ENCODE results near the gene CALD1.

Gene CALD1

DNA sequence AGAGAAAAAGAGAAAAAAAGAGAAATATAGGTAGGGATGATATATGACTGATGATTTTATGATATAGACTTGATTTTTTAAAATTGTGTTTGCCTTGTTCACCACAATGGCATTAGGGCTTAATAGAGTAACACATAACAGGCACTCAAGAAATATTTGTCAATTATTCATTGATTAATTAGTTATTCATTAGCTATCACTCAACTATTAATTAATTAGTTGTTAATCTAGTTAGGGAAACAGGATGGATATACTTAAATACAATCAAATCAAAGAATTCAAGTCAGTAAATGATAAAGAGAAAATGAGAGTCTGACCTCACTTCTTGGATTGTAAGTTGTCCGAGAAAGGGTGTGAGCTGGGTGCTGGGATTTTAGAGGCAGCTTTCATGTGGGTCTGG lies 15.1 kb upstream of the CALD1 start:
- Histone ChIP-seq H3K27ac (ENCODE audit: low read depth, low read length) (no peak overlapping the region), H3K14ac (ENCODE audit: low read length) (no peak overlapping the region), H3K9me3 (ENCODE audit: insufficient read depth, low read depth, low read length) (peaks cover 3% of the 10 kb centered on the region), H2AFZ (ENCODE audit: insufficient read depth, low read length, poor library complexity) (no peak overlapping the region), H4K91ac (ENCODE audit: low read depth, low read length) (no peak overlapping the region), H3K36me3 (ENCODE audit: control insufficient read depth in 1 of 2, insufficient read depth in 2 of 2, low read length in 2 of 2) (no peaks in the 10 kb centered on the region), H3K4me3 (ENCODE audit: low read depth, low read length) (no peak overlapping the region), H3K4me1 (ENCODE audit: control insufficient read depth in 1 of 2, insufficient read depth in 2 of 2, low read length in 2 of 2) (peaks cover 8 to 15% of the 10 kb centered on the region in 2 experiments), H3K23ac (ENCODE audit: low read length) (no peak overlapping the region), H3K4ac (ENCODE audit: low read depth, low read length) (no peak overlapping the region), H4K8ac (ENCODE audit: low read depth, low read length) (no peak overlapping the region), H3K9ac (ENCODE audit: low read length) (no peak overlapping the region), H2AK5ac (ENCODE audit: low read length) (no peak overlapping the region), H3K27me3 (ENCODE audit: insufficient read depth, low read length) (no peaks in the 10 kb centered on the region), H2BK120ac (ENCODE audit: insufficient read depth, low read length, poor library complexity) (no peak overlapping the region), H4K12ac (ENCODE audit: low read depth, low read length) (no peak overlapping the region), H3K4me2 (ENCODE audit: low read length) (no peak overlapping the region), H2BK12ac (ENCODE audit: low read length) (peak overlapping the region; percentile 32), H3K79me2 (ENCODE audit: control insufficient read depth, insufficient read depth, low read length, poor library complexity) (no peaks in the 10 kb centered on the region), H3K18ac (ENCODE audit: low read length) (no peak overlapping the region), H3K79me1 (ENCODE audit: low read length) (peaks cover 20% of the 10 kb centered on the region), H2BK5ac (ENCODE audit: low read depth, low read length, poor library complexity) (no peak overlapping the region)
- no peak for DNase-seq
- WGBS (ENCODE audit: extremely low coverage, insufficient coverage, insufficient read length), result no CpG with 5 or more reads among the region's 1 CpG

DNA sequence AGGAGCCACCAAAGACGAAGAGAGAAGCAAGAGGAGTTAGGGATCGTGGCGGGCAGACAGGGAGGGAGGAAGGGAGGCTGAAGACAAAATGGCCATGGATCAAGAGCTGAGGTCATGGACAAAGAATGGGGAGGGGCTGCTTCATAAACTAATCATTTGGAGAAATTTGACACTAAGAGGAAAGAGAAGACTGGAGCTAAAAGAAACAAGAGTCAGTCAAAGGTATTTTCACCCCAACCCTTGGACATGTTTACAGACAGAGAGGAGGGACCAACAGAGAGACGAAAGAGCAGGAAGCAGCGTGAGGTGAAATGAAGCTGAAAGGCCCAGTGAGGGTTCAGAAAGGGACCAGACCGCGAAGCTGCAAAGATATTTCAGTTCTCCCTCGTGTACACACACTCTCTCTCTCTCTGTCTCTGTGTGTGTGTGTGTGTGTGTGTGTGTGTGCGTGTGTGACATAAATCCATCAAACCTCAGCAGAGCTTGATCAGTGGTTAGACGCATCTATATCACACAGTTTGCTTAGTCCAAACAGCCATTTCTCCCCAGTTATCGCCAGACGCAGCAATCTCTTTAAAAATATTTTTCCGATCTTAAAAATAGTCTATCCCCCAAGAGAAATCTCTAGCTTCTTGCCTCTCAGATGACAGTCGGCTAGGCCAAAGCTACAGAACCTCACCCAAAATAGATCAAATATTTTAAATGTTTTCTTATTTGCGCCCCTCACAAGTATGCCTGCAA lies 12.5 kb upstream of the CALD1 start:
- H3K9me3 ChIP-seq (ENCODE audit: insufficient read depth, low read depth, low read length), result peaks cover 3% of the 10 kb centered on the region
- H4K91ac ChIP-seq (ENCODE audit: low read depth, low read length), result peak overlapping the region; percentile 36
- H2BK12ac ChIP-seq (ENCODE audit: low read length), result peak overlapping the region; percentile 90
- no peak overlapping the region for H4K12ac ChIP-seq (ENCODE audit: low read depth, low read length)
- no peaks in the 10 kb centered on the region for H3K27me3 ChIP-seq (ENCODE audit: insufficient read depth, low read length)
- peak overlapping the region; percentile 41 for H3K14ac ChIP-seq (ENCODE audit: low read length)
- peak in 1 of 2 donors; percentile 4 for DNase-seq
- peak overlapping the region; percentile 69 for H2AFZ ChIP-seq (ENCODE audit: insufficient read depth, low read length, poor library complexity)
- H3K4me1 ChIP-seq (ENCODE audit: control insufficient read depth in 1 of 2, insufficient read depth in 2 of 2, low read length in 2 of 2), result peaks cover 9 to 19% of the 10 kb centered on the region in 2 experiments
- H4K8ac ChIP-seq (ENCODE audit: low read depth, low read length), result peak overlapping the region; percentile 83
- H3K4ac ChIP-seq (ENCODE audit: low read depth, low read length), result no peak overlapping the region
- no peak overlapping the region for H3K18ac ChIP-seq (ENCODE audit: low read length)
- no peak overlapping the region for H3K27ac ChIP-seq (ENCODE audit: low read depth, low read length)
- H3K9ac ChIP-seq (ENCODE audit: low read length), result no peak overlapping the region
- peak overlapping the region; percentile 78 for H2BK120ac ChIP-seq (ENCODE audit: insufficient read depth, low read length, poor library complexity)
- WGBS (ENCODE audit: extremely low coverage, insufficient coverage, insufficient read length), result no CpG with 5 or more reads among the region's 15 CpGs
- H3K4me3 ChIP-seq (ENCODE audit: low read depth, low read length), result no peak overlapping the region
- peak overlapping the region; percentile 16 for H2AK5ac ChIP-seq (ENCODE audit: low read length)
- H3K23ac ChIP-seq (ENCODE audit: low read length), result no peak overlapping the region
- H3K79me2 ChIP-seq (ENCODE audit: control insufficient read depth, insufficient read depth, low read length, poor library complexity), result no peaks in the 10 kb centered on the region
- no peaks in the 10 kb centered on the region for H3K36me3 ChIP-seq (ENCODE audit: control insufficient read depth in 1 of 2, insufficient read depth in 2 of 2, low read length in 2 of 2)
- peaks cover 17% of the 10 kb centered on the region for H3K79me1 ChIP-seq (ENCODE audit: low read length)
- H3K4me2 ChIP-seq (ENCODE audit: low read length), result no peak overlapping the region
- H2BK5ac ChIP-seq (ENCODE audit: low read depth, low read length, poor library complexity), result peak overlapping the region; percentile 36

DNA sequence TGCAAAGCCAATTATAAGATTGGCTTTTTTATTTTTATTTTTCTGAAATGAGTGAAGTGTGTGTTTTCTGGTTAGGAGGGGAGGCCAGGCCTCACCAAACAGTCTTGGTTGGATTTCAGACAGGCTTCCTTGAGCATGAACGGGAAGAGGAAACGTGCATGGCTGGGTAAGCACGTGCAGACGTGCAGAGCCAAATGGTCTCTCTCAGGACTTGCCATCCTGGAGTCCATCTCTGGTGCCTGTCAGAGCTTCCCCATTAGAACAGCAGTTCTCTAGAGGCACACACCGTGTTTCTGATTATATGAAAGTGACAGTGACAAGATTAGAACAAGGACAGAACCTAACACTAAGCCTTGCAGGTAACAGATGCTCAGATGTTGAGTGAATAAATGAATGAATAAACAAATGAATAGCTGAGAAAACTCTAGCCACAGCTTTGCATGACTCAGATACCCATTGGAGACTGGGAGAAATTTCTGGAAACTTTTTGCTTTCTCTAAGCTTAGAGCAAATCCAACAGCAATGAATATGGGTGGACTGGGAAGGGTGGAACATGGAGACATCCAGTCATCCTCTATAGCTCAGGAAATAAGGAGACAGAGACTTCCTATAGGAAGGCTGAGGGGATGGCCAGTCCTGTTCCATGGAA lies 11.8 kb upstream of the CALD1 start:
- no peak overlapping the region for H3K4me3 ChIP-seq (ENCODE audit: low read depth, low read length)
- no peak overlapping the region for H4K8ac ChIP-seq (ENCODE audit: low read depth, low read length)
- no peak overlapping the region for H2AFZ ChIP-seq (ENCODE audit: insufficient read depth, low read length, poor library complexity)
- no peak overlapping the region for H4K12ac ChIP-seq (ENCODE audit: low read depth, low read length)
- H2BK120ac ChIP-seq (ENCODE audit: insufficient read depth, low read length, poor library complexity), result peak overlapping the region; percentile 63
- no peak overlapping the region for H3K4ac ChIP-seq (ENCODE audit: low read depth, low read length)
- H3K9ac ChIP-seq (ENCODE audit: low read length), result no peak overlapping the region
- no peak overlapping the region for H4K91ac ChIP-seq (ENCODE audit: low read depth, low read length)
- no peak overlapping the region for H3K4me2 ChIP-seq (ENCODE audit: low read length)
- no peak overlapping the region for H2BK5ac ChIP-seq (ENCODE audit: low read depth, low read length, poor library complexity)
- H3K79me2 ChIP-seq (ENCODE audit: control insufficient read depth, insufficient read depth, low read length, poor library complexity), result no peaks in the 10 kb centered on the region
- no peak overlapping the region for H3K23ac ChIP-seq (ENCODE audit: low read length)
- H3K79me1 ChIP-seq (ENCODE audit: low read length), result peaks cover 15% of the 10 kb centered on the region
- H2BK12ac ChIP-seq (ENCODE audit: low read length), result peak overlapping the region; percentile 73
- H3K4me1 ChIP-seq (ENCODE audit: control insufficient read depth in 1 of 2, insufficient read depth in 2 of 2, low read length in 2 of 2), result peaks cover 6 to 19% of the 10 kb centered on the region in 2 experiments
- DNase-seq, result no peak
- no peaks in the 10 kb centered on the region for H3K27me3 ChIP-seq (ENCODE audit: insufficient read depth, low read length)
- H3K14ac ChIP-seq (ENCODE audit: low read length), result no peak overlapping the region
- no peak overlapping the region for H3K18ac ChIP-seq (ENCODE audit: low read length)
- WGBS (ENCODE audit: extremely low coverage, insufficient coverage, insufficient read length), result no CpG with 5 or more reads among the region's 5 CpGs
- H3K27ac ChIP-seq (ENCODE audit: low read depth, low read length), result peak overlapping the region; percentile 26
- no peaks in the 10 kb centered on the region for H3K9me3 ChIP-seq (ENCODE audit: insufficient read depth, low read depth, low read length)
- H2AK5ac ChIP-seq (ENCODE audit: low read length), result no peak overlapping the region
- no peaks in the 10 kb centered on the region for H3K36me3 ChIP-seq (ENCODE audit: control insufficient read depth in 1 of 2, insufficient read depth in 2 of 2, low read length in 2 of 2)

DNA sequence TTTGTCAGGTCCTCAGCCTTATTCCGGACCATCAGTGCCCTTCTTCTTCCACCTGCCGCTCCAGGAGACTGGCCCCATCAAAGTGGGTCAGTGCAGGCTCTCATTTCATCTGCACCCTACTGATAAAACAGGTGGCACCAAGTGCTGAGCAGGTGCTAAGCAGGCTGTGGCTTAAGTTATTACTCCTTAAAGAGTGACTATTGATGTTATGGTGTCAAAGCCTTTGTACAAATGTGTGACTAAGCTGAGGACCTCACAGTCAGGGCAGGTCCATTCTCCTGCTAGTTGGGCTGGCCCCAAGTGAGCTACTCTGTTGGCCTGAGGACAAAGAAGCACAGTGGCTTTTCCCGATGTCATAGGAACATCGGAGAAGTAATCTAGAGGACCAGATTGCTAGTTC lies 11.2 kb upstream of the CALD1 start:
- Histone ChIP-seq H4K91ac (ENCODE audit: low read depth, low read length) (no peak overlapping the region), H3K4me3 (ENCODE audit: low read depth, low read length) (no peak overlapping the region), H2AK5ac (ENCODE audit: low read length) (no peak overlapping the region), H3K4me2 (ENCODE audit: low read length) (no peak overlapping the region), H3K14ac (ENCODE audit: low read length) (no peak overlapping the region), H3K27me3 (ENCODE audit: insufficient read depth, low read length) (no peaks in the 10 kb centered on the region), H3K9ac (ENCODE audit: low read length) (no peak overlapping the region), H3K9me3 (ENCODE audit: insufficient read depth, low read depth, low read length) (no peaks in the 10 kb centered on the region), H2BK120ac (ENCODE audit: insufficient read depth, low read length, poor library complexity) (no peak overlapping the region), H2AFZ (ENCODE audit: insufficient read depth, low read length, poor library complexity) (no peak overlapping the region), H3K79me2 (ENCODE audit: control insufficient read depth, insufficient read depth, low read length, poor library complexity) (no peaks in the 10 kb centered on the region), H2BK5ac (ENCODE audit: low read depth, low read length, poor library complexity) (no peak overlapping the region), H3K18ac (ENCODE audit: low read length) (no peak overlapping the region), H3K27ac (ENCODE audit: low read depth, low read length) (no peak overlapping the region), H3K79me1 (ENCODE audit: low read length) (peaks cover 17% of the 10 kb centered on the region), H3K23ac (ENCODE audit: low read length) (no peak overlapping the region), H2BK12ac (ENCODE audit: low read length) (peak overlapping the region; percentile 50), H3K4me1 (ENCODE audit: control insufficient read depth in 1 of 2, insufficient read depth in 2 of 2, low read length in 2 of 2) (peaks cover 6 to 19% of the 10 kb centered on the region in 2 experiments), H3K36me3 (ENCODE audit: control insufficient read depth in 1 of 2, insufficient read depth in 2 of 2, low read length in 2 of 2) (no peaks in the 10 kb centered on the region), H4K8ac (ENCODE audit: low read depth, low read length) (no peak overlapping the region), H3K4ac (ENCODE audit: low read depth, low read length) (no peak overlapping the region), H4K12ac (ENCODE audit: low read depth, low read length) (no peak overlapping the region)
- no peak for DNase-seq
- no CpG with 5 or more reads among the region's 4 CpGs for WGBS (ENCODE audit: extremely low coverage, insufficient coverage, insufficient read length)
